GDM1 (cell line): ENCODE measurements around the gene TRAK1.

Experiments
- DNase-seq: peaks from one replicate; lab custom pipeline; 2025; lab: John Stamatoyannopoulos, UW

The TRAK1 gene

GRCh38 chr3:42123824-42124658 is 32.9 kb downstream of the TRAK1 start:
- no peak for DNase-seq

- DNase-seq: no peak
These were observed 36.1 kb downstream of the TRAK1 start for GRCh38 chr3:42127226-42127625.

- no peak for DNase-seq
These were observed 37.4 kb downstream of the TRAK1 start for GRCh38 chr3:42128526-42128925.

- DNase-seq: no peak
These were observed 38.1 kb downstream of the TRAK1 start for GRCh38 chr3:42129014-42129953.

GRCh38 chr3:42130007-42130328 is 38.8 kb downstream of the TRAK1 start:
- DNase-seq: no peak

GRCh38 chr3:42130329-42131070 is 39.3 kb downstream of the TRAK1 start:
- DNase-seq: no peak

GRCh38 chr3:42133500-42134298 is 42.5 kb downstream of the TRAK1 start:
- DNase-seq: no peak

- DNase-seq: no peak
These were observed 43.8 kb downstream of the TRAK1 start for GRCh38 chr3:42134867-42135464.

GRCh38 chr3:42139621-42140453 is 48.7 kb downstream of the TRAK1 start:
- no peak for DNase-seq

- DNase-seq: no peak
These were observed 49.6 kb downstream of the TRAK1 start for GRCh38 chr3:42140665-42141203.

- no peak for DNase-seq
These were observed 52.3 kb downstream of the TRAK1 start for GRCh38 chr3:42143440-42143839.

GRCh38 chr3:42144209-42144608 is 53.1 kb downstream of the TRAK1 start:
- no peak for DNase-seq

GRCh38 chr3:42148086-42148848 is 57.1 kb downstream of the TRAK1 start:
- DNase-seq: no peak

GRCh38 chr3:42148982-42149432 is 57.9 kb downstream of the TRAK1 start:
- DNase-seq: no peak

GRCh38 chr3:42149532-42149931 is 58.4 kb downstream of the TRAK1 start:
- no peak for DNase-seq

GRCh38 chr3:42149975-42150374 is 58.8 kb downstream of the TRAK1 start:
- no peak for DNase-seq

GRCh38 chr3:42151596-42152168 is 60.5 kb downstream of the TRAK1 start:
- DNase-seq: no peak

- no peak for DNase-seq
These were observed 61.0 kb downstream of the TRAK1 start for GRCh38 chr3:42152193-42152592.

- DNase-seq: no peak
These were observed 61.9 kb downstream of the TRAK1 start for GRCh38 chr3:42153039-42153438.
